Spleen (tissue), 11 donors: ENCODE data around the gene STON1. TPM values are rescaled to one million over a fixed set of nuclear protein-coding genes. Genes with fewer than 3 reads are reported as not detected.

Experiments
- DNase-seq: peaks from one replicate; pipeline ENCODE4 v3.0.0-alpha.2; 2020
- H3K27ac ChIP-seq, 8 donors: fragments of 200-600 bp; sonication (generic) in 7 of 8; 1 replicate in 4 of 8; 2 replicates in 4 of 8; pipeline versions ENCODE4 v1.5.0 to v1.8.0; 2016 to 2021; ENCODE audit warnings: inconsistent platforms in 4 of 8, mild to moderate bottlenecking in 4 of 8, moderate library complexity in 1 of 8
- H3K27me3 ChIP-seq, 7 donors: fragments of 200-600 bp; sonication (generic) in 6 of 7; replicated peaks in 1 of 7; 1 replicate in 4 of 7; 2 replicates in 3 of 7; pipeline versions ENCODE4 v1.5.0 to v1.8.0; 2016 to 2021; ENCODE audit warnings: inconsistent platforms in 3 of 7, mild to moderate bottlenecking in 1 of 7
- H3K36me3 ChIP-seq, 6 donors: fragments of 200-600 bp; sonication (generic) in 5 of 6; 1 replicate in 4 of 6; 2 replicates in 2 of 6; pipeline versions ENCODE4 v1.5.0 to v1.8.0; 2016 to 2021; ENCODE audit warnings: inconsistent platforms in 2 of 6
- H3K4me1 ChIP-seq, 6 donors: fragments of 200-600 bp; sonication (generic) in 5 of 6; 1 replicate in 3 of 6; 2 replicates in 3 of 6; pipeline versions ENCODE4 v1.5.0 to v1.8.0; 2016 to 2021; ENCODE audit warnings: inconsistent platforms in 3 of 6
- H3K4me3 ChIP-seq, 8 donors: fragments of 200-600 bp; sonication (generic) in 7 of 8; 1 replicate in 4 of 8; 2 replicates in 4 of 8; pipeline versions ENCODE4 v1.5.0 to v1.8.0; 2016 to 2021; ENCODE audit warnings: inconsistent platforms in 4 of 8, mild to moderate bottlenecking in 4 of 8, moderate library complexity in 2 of 8
- H3K9me3 ChIP-seq, 8 donors: fragments of 200-600 bp; sonication (generic) in 7 of 8; 1 replicate in 4 of 8; 2 replicates in 4 of 8; pipeline versions ENCODE4 v1.5.0 to v1.8.0; 2016 to 2021; ENCODE audit warnings: inconsistent platforms in 4 of 8
- POLR2A ChIP-seq, 3 donors: fragments of 450-650 bp; IDR thresholded peaks; one replicate each; pipeline ENCODE4 v1.5.1; 2017; ENCODE audit warnings: antibody characterized with exemption in 3 of 3, mild to moderate bottlenecking in 1 of 3
- POLR2AphosphoS5 ChIP-seq, 3 donors: sonication (generic); formaldehyde crosslinking; IDR thresholded peaks; one replicate each; pipeline ENCODE4 v1.5.1; 2017; ENCODE audit warnings: antibody characterized with exemption in 3 of 3
- WGBS, 5 donors: extraction: QIAGEN DNeasy Blood & Tissue Kit in 3 of 5; methylation state at CpG; one replicate each; pipeline versions ENCODE4 v1.1.5 to v1.1.7; 2013 to 2018; 5-methylcytosine and 5-hydroxymethylcytosine counted together
- intact Hi-C: fragments of 100-400 bp; cut with DNase I; formaldehyde crosslinking; loops from one replicate; pipeline ENCODE4 v1.15.0; 2023; ENCODE audit warnings: low total_unique reads
- polyA plus RNA-seq, 3 donors: library from polyadenylated mRNA; stranded (reverse); fragments of 200-250 nt; gene quantifications; one replicate each; pipeline ENCODE4 v1.2.1, GENCODE V29; 2013
- total RNA-seq, 7 donors: library from RNA; depleted of rRNA in 3 of 7; stranded (reverse); fragments of >200 nt in 3 of 7; fragmentation: NEBNext Ultra II Directional in 4 of 7; extraction: Animal tissue kit (Norgen Biotek cat#: 25700) in 4 of 7; gene quantifications; one replicate each; pipeline versions ENCODE4 v1.1.0 to v1.2.1, GENCODE V29; 2016 to 2021
- TF ChIP-seq, protein P1 (sequence below), 11 experiments: fragments of 200-600 bp in 7 of 11; fragments of 450-650 bp in 4 of 11; sonication (generic) in 4 of 11; IDR thresholded peaks in 8 of 11; conservative IDR thresholded peaks in 3 of 11; 1 replicate in 7 of 11; 2 replicates in 4 of 11; pipeline versions ENCODE4 v1.4.0 to v1.8.0; 2016 to 2021; ENCODE audit warnings: antibody characterized with exemption in 11 of 11, inconsistent platforms in 4 of 11, mild to moderate bottlenecking in 1 of 11
- donor health status: healthy with polysubstance abuse.
- donor health status: DM: no; HTN: no; CAD: no; lungs with moderate emphysema.
- donor health status: DM: no; HTN: no; CAD: no.
- donor health status: Bipolar disorder and iron deficiency.
- donor health status: healthy.
- donor health status: DM: no; HTN: no; CAD: no.
- donor health status: DM: yes; HTN: yes; CAD: no.

The STON1 gene
- total and polyA plus RNA-seq, 10 donors, result 2.1 to 31.0 (median 20.4) TPM

DNA sequence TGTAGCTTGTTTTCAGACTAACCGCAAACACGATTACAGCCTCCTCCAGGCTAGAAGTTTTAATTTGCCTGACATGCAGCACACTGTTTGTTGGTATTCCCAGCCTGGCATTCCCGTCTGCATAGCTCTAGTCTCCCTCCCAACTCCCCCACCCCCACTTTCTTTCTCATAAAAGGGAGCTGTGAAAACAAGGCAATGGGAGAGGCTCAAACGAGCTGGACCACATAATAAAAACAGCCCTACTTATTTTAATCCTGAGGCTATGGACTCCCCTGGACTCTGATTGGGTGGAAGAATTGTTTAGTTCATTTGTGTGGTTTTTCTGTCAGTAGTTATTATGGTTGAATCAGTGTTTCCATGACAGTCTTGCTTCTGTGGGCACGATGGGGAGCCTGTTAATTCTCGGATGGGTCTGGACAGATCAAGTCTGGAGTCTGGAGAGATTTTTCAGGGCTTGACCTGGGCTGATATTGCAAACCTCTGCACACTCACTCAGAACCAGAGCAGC is 1.2 kb downstream of the STON1 start:
- Histone ChIP-seq H3K27ac (peak overlapping the region in 7 of 8 donors; percentile 59 to 84 (median 80)), H3K4me1 (peaks cover 0 to 39% (median 25%) of the 10 kb centered on the region in 6 donors), H3K4me3 (peak overlapping the region in 7 of 8 donors; percentile 42 to 79 (median 56)), H3K27me3 (peaks cover 0 to 21% (median 0%) of the 10 kb centered on the region in 7 donors), H3K36me3 (peaks cover 0 to 3% (median 0%) of the 10 kb centered on the region in 6 donors), H3K9me3 (no peaks in the 10 kb centered on the region)
- WGBS, 5 donors, result 33 to 58% (median 43%) methylated on average over 6 of the region's 6 CpGs
- intact Hi-C loops, result no loop called here
- DNase-seq, result no peak
- TF ChIP-seq, protein P1, sequence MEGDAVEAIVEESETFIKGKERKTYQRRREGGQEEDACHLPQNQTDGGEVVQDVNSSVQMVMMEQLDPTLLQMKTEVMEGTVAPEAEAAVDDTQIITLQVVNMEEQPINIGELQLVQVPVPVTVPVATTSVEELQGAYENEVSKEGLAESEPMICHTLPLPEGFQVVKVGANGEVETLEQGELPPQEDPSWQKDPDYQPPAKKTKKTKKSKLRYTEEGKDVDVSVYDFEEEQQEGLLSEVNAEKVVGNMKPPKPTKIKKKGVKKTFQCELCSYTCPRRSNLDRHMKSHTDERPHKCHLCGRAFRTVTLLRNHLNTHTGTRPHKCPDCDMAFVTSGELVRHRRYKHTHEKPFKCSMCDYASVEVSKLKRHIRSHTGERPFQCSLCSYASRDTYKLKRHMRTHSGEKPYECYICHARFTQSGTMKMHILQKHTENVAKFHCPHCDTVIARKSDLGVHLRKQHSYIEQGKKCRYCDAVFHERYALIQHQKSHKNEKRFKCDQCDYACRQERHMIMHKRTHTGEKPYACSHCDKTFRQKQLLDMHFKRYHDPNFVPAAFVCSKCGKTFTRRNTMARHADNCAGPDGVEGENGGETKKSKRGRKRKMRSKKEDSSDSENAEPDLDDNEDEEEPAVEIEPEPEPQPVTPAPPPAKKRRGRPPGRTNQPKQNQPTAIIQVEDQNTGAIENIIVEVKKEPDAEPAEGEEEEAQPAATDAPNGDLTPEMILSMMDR (IDR thresholded peaks at IDR 0.05 in 8 of 11, conservative IDR thresholded peaks at IDR 0.05 in 3 of 11), result no peak
- TF ChIP-seq POLR2AphosphoS5 (IDR thresholded peaks at IDR 0.05), result no peak
- no peak for TF ChIP-seq POLR2A (IDR thresholded peaks at IDR 0.05)

DNA sequence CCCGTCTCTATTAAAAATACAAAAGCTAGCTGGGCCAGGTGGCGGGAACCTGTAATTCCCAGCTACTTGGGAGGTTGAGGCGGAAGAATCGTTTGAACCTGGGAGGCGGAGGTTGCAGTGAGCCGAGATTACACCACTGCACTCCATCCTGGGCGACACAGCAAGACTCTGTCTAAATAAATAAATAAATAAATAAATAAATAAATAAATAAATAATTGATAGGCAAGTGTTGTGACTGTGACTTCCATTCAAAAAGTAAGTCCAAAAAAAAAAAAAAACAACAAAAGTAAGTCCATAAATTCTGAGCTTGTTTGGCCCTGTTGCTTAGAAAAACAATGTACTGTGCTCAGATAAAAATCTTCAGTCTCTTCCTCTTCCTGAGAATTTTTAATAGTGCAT is 2.2 kb downstream of the STON1 start:
- H3K27me3 ChIP-seq, result peaks cover 0 to 21% (median 0%) of the 10 kb centered on the region in 7 donors
- H3K27ac ChIP-seq, result no peak overlapping the region
- no peak for TF ChIP-seq POLR2A (IDR thresholded peaks at IDR 0.05)
- TF ChIP-seq, protein P1 (IDR thresholded peaks at IDR 0.05 in 8 of 11, conservative IDR thresholded peaks at IDR 0.05 in 3 of 11), result no peak
- TF ChIP-seq POLR2AphosphoS5 (IDR thresholded peaks at IDR 0.05), result no peak
- intact Hi-C loops, result no loop called here
- H3K36me3 ChIP-seq, result no peaks in the 10 kb centered on the region
- WGBS, 5 donors, result 81 to 97% (median 96%) methylated on average over 7 of the region's 7 CpGs
- peak overlapping the region in 4 of 8 donors; percentile 56 to 79 (median 66) for H3K4me3 ChIP-seq
- no peaks in the 10 kb centered on the region for H3K9me3 ChIP-seq
- peaks cover 0 to 39% (median 25%) of the 10 kb centered on the region in 6 donors for H3K4me1 ChIP-seq
- no peak for DNase-seq

DNA sequence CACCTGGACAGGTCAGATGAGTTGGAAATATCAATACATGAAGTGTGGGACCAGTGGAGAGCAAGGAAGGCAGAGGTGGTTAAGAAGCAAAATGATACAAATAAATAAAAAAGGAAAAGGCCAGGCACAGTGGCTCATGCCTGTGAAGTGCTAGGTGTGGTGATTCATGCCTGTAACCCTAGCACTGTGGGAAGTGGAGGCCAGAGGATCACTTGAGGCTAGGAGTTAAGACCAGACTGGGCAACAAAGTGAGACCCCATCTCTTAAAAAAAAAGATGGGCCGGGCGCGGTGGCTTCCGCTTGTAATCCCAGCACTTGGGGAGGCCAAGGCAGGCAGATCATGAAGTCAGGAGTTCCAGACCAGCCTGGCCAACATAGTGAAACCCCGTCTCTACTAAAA is 2.9 kb downstream of the STON1 start:
- DNase-seq, result no peak
- Histone ChIP-seq H3K27me3 (peaks cover 0 to 21% (median 0%) of the 10 kb centered on the region in 7 donors), H3K9me3 (no peaks in the 10 kb centered on the region), H3K4me3 (peak overlapping the region in 1 of 8 donors; percentile 70), H3K27ac (no peak overlapping the region), H3K4me1 (peaks cover 0 to 37% (median 24%) of the 10 kb centered on the region in 6 donors), H3K36me3 (no peaks in the 10 kb centered on the region)
- intact Hi-C loops, result no loop called here
- WGBS, 5 donors, result 94 to 98% (median 98%) methylated on average over 5 of the region's 5 CpGs
- TF ChIP-seq POLR2A (IDR thresholded peaks at IDR 0.05) (no peak), POLR2AphosphoS5 (IDR thresholded peaks at IDR 0.05) (no peak)
- TF ChIP-seq, protein P1 (IDR thresholded peaks at IDR 0.05 in 8 of 11, conservative IDR thresholded peaks at IDR 0.05 in 3 of 11), result no peak

DNA sequence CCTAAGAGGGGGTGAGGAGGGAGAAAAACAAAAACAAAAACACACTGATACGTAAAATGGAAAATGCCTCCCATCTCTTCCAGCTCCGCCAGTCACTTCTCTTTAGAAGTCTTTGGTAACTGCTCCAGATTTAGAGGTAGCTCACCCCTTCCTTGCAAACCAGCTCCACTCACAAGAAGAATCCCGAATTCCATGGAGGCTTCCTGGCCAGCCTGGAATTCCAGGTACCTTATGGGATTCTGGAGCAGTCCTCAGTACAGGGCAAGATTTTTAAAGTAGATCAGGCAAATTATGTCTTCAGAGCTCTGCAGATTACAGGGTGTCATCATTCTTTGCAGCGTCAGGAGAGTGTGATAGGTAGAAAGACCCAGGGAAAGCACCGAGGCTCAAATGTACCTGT is 4.8 kb downstream of the STON1 start:
- no peak for DNase-seq
- H3K9me3 ChIP-seq, result no peaks in the 10 kb centered on the region
- H3K27ac ChIP-seq, result no peak overlapping the region
- no peak overlapping the region for H3K4me3 ChIP-seq
- H3K36me3 ChIP-seq, result no peaks in the 10 kb centered on the region
- peaks cover 0 to 18% (median 9%) of the 10 kb centered on the region in 6 donors for H3K4me1 ChIP-seq
- H3K27me3 ChIP-seq, result peaks cover 0 to 10% (median 0%) of the 10 kb centered on the region in 7 donors
- WGBS, 5 donors, result 88 to 94% (median 93%) methylated on average over 5 of the region's 5 CpGs
- TF ChIP-seq POLR2AphosphoS5 (IDR thresholded peaks at IDR 0.05) (no peak), POLR2A (IDR thresholded peaks at IDR 0.05) (no peak)
- TF ChIP-seq, protein P1 (IDR thresholded peaks at IDR 0.05 in 8 of 11, conservative IDR thresholded peaks at IDR 0.05 in 3 of 11), result no peak
- intact Hi-C loops, result no loop called here
